GM23338 (cell line): ENCODE results near the gene FMOD. TPM values are rescaled to one million over a fixed set of nuclear protein-coding genes. Genes with fewer than 3 reads are reported as not detected.

Experiments
- ATAC-seq: fragments of 200-7000 bp; cut with Tn5 transposase; 3 replicates; pipeline ENCODE4 v1.9.1; 2020
- DNase-seq: peaks from one replicate; pipeline ENCODE4 v3.0.0-alpha.2; 2015; ENCODE audit warnings: low spot score
- H2AFZ ChIP-seq: fragments of 200-600 bp; sonication (generic); 2 replicates; pipeline ENCODE4 v1.8.0; 2016; ENCODE audit warnings: antibody characterized with exemption, mild to moderate bottlenecking, moderate library complexity
- H3F3A ChIP-seq: fragments of 200-600 bp; sonication (generic); replicated peaks from 2 replicates; pipeline ENCODE4 v1.8.0; 2017; ENCODE audit warnings: antibody characterized with exemption, mixed run types, low read depth
- H3K27ac ChIP-seq: fragments of 200-600 bp; sonication (generic); 2 replicates; pipeline ENCODE4 v1.6.1; 2016; ENCODE audit warnings: low read depth
- H3K27me3 ChIP-seq: fragments of 200-600 bp; sonication (generic); 2 replicates; pipeline ENCODE4 v1.8.0; 2016; ENCODE audit warnings: mild to moderate bottlenecking, mixed run types, moderate library complexity; ENCODE audit not compliant: insufficient read depth
- H3K36me3 ChIP-seq: fragments of 200-600 bp; sonication (generic); 2 replicates; pipeline ENCODE4 v1.8.0; 2016; ENCODE audit warnings: mild to moderate bottlenecking; ENCODE audit not compliant: insufficient read depth
- H3K4me1 ChIP-seq: fragments of 200-600 bp; sonication (generic); 2 replicates; pipeline ENCODE4 v1.8.0; 2016; ENCODE audit warnings: mild to moderate bottlenecking, moderate library complexity; ENCODE audit not compliant: insufficient read depth
- H3K4me2 ChIP-seq: fragments of 200-600 bp; sonication (generic); 2 replicates; pipeline ENCODE4 v1.7.1; 2017; ENCODE audit warnings: mixed run types
- H3K4me3 ChIP-seq: fragments of 200-600 bp; sonication (generic); 2 replicates; pipeline ENCODE4 v1.6.1; 2016; ENCODE audit warnings: mixed run types
- H3K79me2 ChIP-seq: fragments of 200-600 bp; sonication (generic); replicated peaks from 2 replicates; pipeline ENCODE4 v1.8.0; 2017; ENCODE audit warnings: mild to moderate bottlenecking; ENCODE audit not compliant: insufficient read depth
- H3K9me2 ChIP-seq: fragments of 200-600 bp; sonication (generic); 2 replicates; pipeline ENCODE4 v1.8.0; 2017; ENCODE audit not compliant: insufficient read depth
- H4K20me1 ChIP-seq: fragments of 200-600 bp; sonication (generic); replicated peaks from 2 replicates; pipeline ENCODE4 v1.8.0; 2017; ENCODE audit warnings: mild to moderate bottlenecking; ENCODE audit not compliant: insufficient read depth
- H3K27ac Mint-ChIP-seq: 2 replicates; pipeline ENCODE4 v1.8.0; 2020; ENCODE audit warnings: inconsistent platforms, mild to moderate bottlenecking, moderate library complexity, mixed read lengths
- H3K27me3 Mint-ChIP-seq: 3 replicates; pipeline ENCODE4 v1.8.0; 2022; ENCODE audit warnings: low read depth, mild to moderate bottlenecking, moderate library complexity, mixed read lengths, inconsistent platforms; ENCODE audit not compliant: insufficient read depth, poor library complexity
- H3K36me3 Mint-ChIP-seq: 3 replicates; pipeline ENCODE4 v1.8.0; 2021; ENCODE audit warnings: low read depth, mild to moderate bottlenecking, inconsistent platforms, moderate library complexity, mixed read lengths
- H3K4me1 Mint-ChIP-seq: 3 replicates; pipeline ENCODE4 v1.8.0; 2020; ENCODE audit warnings: mild to moderate bottlenecking, inconsistent platforms, mixed read lengths
- H3K4me3 Mint-ChIP-seq: 3 replicates; pipeline ENCODE4 v1.8.0; 2021; ENCODE audit warnings: moderate library complexity, mild to moderate bottlenecking, inconsistent platforms, mixed read lengths
- H3K9me3 Mint-ChIP-seq: 3 replicates; pipeline ENCODE4 v1.8.0; 2020; ENCODE audit warnings: moderate library complexity, mild to moderate bottlenecking, inconsistent platforms, mixed read lengths
- JUNB ChIP-seq: IDR thresholded peaks from one replicate; pipeline ENCODE4 v1.6.1; 2016; ENCODE audit warnings: antibody characterized with exemption; ENCODE audit not compliant: unreplicated experiment
- NANOG ChIP-seq: IDR thresholded peaks from 2 replicates; pipeline ENCODE4 v1.6.1; 2016; ENCODE audit warnings: antibody characterized with exemption, borderline replicate concordance
- STAT1 ChIP-seq: IDR thresholded peaks from one replicate; pipeline ENCODE4 v1.6.1; 2016; ENCODE audit warnings: antibody characterized with exemption; ENCODE audit not compliant: unreplicated experiment
- ZNF331 ChIP-seq: fragments of 250-450 bp; sonication (Bioruptor Pico); IDR thresholded peaks from 2 replicates; pipeline ENCODE4 v1.5.0; 2020; ENCODE audit warnings: low read depth, mild to moderate bottlenecking, moderate library complexity
- polyA plus RNA-seq: library from polyadenylated mRNA; unstranded; fragments of >200 nt; fragmentation: Nextera tagmentation; extraction: Ambion mirVana; gene quantifications from 2 replicates; pipeline ENCODE4 v1.2.1, GENCODE V29; 2016
- total RNA-seq: library from RNA; depleted of rRNA; stranded (reverse); fragments of >200 nt; shearing (Covaris generic); gene quantifications from 2 replicates; pipeline ENCODE4 v1.2.3, GENCODE V29; 2014
- TF ChIP-seq, protein P1 (sequence below): fragments of 250-450 bp; sonication (Bioruptor Pico); IDR thresholded peaks from 2 replicates; pipeline ENCODE4 v1.5.0; 2020; ENCODE audit warnings: mild to moderate bottlenecking, moderate library complexity
- TF ChIP-seq, protein P2 (sequence below): IDR thresholded peaks from one replicate; pipeline ENCODE4 v1.6.1; 2018; ENCODE audit warnings: antibody characterized with exemption; ENCODE audit not compliant: unreplicated experiment

The FMOD gene
- total and polyA plus RNA-seq, 2 experiments from 2014 or later, result 0.27 to 1.3 TPM

DNA sequence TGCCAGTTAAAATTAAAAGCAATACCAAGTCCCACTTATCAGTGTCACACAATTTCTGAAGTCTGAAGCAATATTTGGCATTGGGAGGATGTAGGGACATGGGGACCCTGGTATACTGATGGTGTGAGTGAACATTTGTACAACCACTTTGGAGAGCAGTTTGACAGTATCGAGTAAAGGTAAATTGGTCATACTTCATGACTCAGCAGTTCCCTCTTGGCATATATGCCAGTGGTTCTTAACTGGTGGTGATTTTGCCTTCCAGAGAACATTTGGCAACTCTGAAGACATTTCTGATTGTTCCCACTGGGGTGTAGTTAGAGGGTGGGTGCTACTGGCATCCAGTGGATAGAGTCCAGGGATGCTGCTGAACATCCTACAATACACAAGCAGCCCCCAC, 19.7 kb downstream of the FMOD start:
- Histone ChIP-seq H2AFZ (no peak overlapping the region), H3K27ac (no peak overlapping the region), H3K4me3 (no peak overlapping the region), H3F3A (peaks cover 6% of the 10 kb centered on the region; the same call in 1 of the 2 replicates), H3K9me2 (no peaks in the 10 kb centered on the region), H4K20me1 (no peaks in the 10 kb centered on the region), H3K79me2 (no peaks in the 10 kb centered on the region), H3K4me1 (peaks cover 19% of the 10 kb centered on the region), H3K36me3 (no peaks in the 10 kb centered on the region), H3K4me2 (no peak overlapping the region), H3K27me3 (peaks cover 34% of the 10 kb centered on the region)
- no peak for DNase-seq
- peaks cover 27% of the 10 kb centered on the region for H3K4me1 Mint-ChIP-seq
- H3K36me3 Mint-ChIP-seq, result no peaks in the 10 kb centered on the region
- no peak overlapping the region for H3K27ac Mint-ChIP-seq
- peaks cover 11% of the 10 kb centered on the region for H3K27me3 Mint-ChIP-seq
- H3K4me3 Mint-ChIP-seq, result no peak overlapping the region
- ATAC-seq, result no peak
- no peaks in the 10 kb centered on the region for H3K9me3 Mint-ChIP-seq
- TF ChIP-seq, protein P1, sequence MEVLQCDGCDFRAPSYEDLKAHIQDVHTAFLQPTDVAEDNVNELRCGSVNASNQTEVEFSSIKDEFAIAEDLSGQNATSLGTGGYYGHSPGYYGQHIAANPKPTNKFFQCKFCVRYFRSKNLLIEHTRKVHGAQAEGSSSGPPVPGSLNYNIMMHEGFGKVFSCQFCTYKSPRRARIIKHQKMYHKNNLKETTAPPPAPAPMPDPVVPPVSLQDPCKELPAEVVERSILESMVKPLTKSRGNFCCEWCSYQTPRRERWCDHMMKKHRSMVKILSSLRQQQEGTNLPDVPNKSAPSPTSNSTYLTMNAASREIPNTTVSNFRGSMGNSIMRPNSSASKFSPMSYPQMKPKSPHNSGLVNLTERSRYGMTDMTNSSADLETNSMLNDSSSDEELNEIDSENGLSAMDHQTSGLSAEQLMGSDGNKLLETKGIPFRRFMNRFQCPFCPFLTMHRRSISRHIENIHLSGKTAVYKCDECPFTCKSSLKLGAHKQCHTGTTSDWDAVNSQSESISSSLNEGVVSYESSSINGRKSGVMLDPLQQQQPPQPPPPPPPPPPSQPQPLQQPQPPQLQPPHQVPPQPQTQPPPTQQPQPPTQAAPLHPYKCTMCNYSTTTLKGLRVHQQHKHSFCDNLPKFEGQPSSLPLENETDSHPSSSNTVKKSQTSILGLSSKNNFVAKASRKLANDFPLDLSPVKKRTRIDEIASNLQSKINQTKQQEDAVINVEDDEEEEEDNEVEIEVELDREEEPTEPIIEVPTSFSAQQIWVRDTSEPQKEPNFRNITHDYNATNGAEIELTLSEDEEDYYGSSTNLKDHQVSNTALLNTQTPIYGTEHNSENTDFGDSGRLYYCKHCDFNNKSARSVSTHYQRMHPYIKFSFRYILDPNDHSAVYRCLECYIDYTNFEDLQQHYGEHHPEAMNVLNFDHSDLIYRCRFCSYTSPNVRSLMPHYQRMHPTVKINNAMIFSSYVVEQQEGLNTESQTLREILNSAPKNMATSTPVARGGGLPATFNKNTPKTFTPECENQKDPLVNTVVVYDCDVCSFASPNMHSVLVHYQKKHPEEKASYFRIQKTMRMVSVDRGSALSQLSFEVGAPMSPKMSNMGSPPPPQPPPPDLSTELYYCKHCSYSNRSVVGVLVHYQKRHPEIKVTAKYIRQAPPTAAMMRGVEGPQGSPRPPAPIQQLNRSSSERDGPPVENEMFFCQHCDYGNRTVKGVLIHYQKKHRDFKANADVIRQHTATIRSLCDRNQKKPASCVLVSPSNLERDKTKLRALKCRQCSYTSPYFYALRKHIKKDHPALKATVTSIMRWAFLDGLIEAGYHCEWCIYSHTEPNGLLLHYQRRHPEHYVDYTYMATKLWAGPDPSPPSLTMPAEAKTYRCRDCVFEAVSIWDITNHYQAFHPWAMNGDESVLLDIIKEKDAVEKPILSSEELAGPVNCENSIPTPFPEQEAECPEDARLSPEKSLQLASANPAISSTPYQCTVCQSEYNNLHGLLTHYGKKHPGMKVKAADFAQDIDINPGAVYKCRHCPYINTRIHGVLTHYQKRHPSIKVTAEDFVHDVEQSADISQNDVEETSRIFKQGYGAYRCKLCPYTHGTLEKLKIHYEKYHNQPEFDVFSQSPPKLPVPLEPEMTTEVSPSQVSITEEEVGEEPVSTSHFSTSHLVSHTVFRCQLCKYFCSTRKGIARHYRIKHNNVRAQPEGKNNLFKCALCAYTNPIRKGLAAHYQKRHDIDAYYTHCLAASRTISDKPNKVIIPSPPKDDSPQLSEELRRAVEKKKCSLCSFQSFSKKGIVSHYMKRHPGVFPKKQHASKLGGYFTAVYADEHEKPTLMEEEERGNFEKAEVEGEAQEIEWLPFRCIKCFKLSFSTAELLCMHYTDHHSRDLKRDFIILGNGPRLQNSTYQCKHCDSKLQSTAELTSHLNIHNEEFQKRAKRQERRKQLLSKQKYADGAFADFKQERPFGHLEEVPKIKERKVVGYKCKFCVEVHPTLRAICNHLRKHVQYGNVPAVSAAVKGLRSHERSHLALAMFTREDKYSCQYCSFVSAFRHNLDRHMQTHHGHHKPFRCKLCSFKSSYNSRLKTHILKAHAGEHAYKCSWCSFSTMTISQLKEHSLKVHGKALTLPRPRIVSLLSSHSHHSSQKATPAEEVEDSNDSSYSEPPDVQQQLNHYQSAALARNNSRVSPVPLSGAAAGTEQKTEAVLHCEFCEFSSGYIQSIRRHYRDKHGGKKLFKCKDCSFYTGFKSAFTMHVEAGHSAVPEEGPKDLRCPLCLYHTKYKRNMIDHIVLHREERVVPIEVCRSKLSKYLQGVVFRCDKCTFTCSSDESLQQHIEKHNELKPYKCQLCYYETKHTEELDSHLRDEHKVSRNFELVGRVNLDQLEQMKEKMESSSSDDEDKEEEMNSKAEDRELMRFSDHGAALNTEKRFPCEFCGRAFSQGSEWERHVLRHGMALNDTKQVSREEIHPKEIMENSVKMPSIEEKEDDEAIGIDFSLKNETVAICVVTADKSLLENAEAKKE, result no peak
- TF ChIP-seq STAT1 (no peak), JUNB (no peak), NANOG (no peak), ZNF331 (CRISPR knock-in tag) (no peak)
- TF ChIP-seq, protein P2, sequence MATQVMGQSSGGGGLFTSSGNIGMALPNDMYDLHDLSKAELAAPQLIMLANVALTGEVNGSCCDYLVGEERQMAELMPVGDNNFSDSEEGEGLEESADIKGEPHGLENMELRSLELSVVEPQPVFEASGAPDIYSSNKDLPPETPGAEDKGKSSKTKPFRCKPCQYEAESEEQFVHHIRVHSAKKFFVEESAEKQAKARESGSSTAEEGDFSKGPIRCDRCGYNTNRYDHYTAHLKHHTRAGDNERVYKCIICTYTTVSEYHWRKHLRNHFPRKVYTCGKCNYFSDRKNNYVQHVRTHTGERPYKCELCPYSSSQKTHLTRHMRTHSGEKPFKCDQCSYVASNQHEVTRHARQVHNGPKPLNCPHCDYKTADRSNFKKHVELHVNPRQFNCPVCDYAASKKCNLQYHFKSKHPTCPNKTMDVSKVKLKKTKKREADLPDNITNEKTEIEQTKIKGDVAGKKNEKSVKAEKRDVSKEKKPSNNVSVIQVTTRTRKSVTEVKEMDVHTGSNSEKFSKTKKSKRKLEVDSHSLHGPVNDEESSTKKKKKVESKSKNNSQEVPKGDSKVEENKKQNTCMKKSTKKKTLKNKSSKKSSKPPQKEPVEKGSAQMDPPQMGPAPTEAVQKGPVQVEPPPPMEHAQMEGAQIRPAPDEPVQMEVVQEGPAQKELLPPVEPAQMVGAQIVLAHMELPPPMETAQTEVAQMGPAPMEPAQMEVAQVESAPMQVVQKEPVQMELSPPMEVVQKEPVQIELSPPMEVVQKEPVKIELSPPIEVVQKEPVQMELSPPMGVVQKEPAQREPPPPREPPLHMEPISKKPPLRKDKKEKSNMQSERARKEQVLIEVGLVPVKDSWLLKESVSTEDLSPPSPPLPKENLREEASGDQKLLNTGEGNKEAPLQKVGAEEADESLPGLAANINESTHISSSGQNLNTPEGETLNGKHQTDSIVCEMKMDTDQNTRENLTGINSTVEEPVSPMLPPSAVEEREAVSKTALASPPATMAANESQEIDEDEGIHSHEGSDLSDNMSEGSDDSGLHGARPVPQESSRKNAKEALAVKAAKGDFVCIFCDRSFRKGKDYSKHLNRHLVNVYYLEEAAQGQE, result no peak
